Thoracic aorta endothelial cell (primary cell): ENCODE data around the gene FAM240A. TPM values are rescaled to one million over a fixed set of nuclear protein-coding genes. Genes with fewer than 3 reads are reported as not detected.

Experiments
- small RNA-seq: library from RNA; depleted of rRNA; stranded (forward); fragments of <200 nt; gene quantifications from one replicate; pipeline ENCODE3, GENCODE V24; 2012
- total RNA-seq: library from RNA; depleted of rRNA; stranded (reverse); fragments of >200 nt; gene quantifications from 2 replicates; pipeline ENCODE4 v1.2.3, GENCODE V29; 2012

FAM240A gene
- not detected in 2 replicates for total RNA-seq

DNA sequence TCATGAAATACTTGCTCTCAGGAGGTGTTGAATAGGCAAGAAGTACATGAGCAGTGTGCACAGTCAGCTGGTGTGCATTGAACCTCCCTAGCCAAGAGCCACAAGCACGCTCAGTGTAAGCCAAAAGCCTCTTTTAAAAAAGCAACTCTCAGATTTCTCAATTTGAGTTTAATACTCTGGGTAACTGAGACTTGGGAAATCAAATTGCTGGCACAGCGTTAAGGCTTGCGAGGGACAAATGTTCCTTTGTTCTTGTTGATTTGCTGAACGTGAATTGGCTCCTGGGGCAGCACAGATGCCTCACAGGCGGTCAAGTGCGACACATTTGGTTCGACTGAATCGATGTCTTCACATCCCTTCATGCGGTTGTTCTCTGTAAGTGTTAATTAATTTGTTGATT lies at the start of gene FAM240A:
TSS of gene FAM240A (plus strand) at position 202 of the 400 bp plus-strand sequence. CDS start at position 361, 159 bp downstream.

DNA sequence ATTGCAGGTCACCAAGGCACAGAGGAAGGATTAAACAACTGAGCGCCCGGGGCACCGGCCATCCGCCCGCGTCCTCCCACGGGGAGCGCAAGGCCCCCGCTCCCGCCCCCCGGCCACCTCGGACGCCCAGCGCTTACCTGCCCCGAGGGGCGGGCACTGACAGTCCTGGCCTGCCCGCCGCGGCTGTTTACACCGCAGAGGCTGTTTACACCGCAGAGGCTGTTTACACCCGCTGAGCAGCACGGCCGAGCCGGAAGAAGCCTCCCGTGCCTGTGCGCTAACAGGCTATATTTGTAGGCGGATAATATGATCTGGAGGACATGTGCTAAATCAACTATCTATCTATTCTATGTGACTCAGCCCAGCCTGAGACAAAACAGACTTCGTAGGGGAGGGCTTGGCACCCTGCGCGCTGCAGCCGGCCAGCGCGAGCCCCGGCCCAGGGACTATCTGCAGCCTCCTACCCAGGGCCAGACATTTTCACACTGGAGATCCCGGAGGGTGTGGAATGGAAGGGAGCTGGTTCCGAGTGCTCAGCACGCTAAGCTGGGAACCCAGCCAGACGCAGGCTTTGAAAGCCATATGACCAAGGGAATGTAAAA lies 46.2 kb upstream of the FAM240A start, which contains the start of gene LRRC2:
TSS of gene LRRC2 (minus strand) at position 263 of the 602 bp plus-strand sequence. CDS start 14,711 bp downstream, outside the sequence.

Small RNA genes within 50 kb of the gene (small RNA-seq; reads per million reads assigned to genes)
- not detected for gene RF00591

Other genes starting within 250 kb of the FAM240A start
- not detected in 2 replicates for gene CCR5, start 241.6 kb upstream of the FAM240A start, total RNA-seq
- 14.6 and 15.4 TPM in 2 replicates for gene CCRL2, start 205.3 kb upstream of the FAM240A start, total RNA-seq
- gene LTF, start 147.6 kb upstream of the FAM240A start, total RNA-seq, result 0.14 TPM in 1 of 2 replicates, not detected in the other
- gene RTP3, start 114.5 kb upstream of the FAM240A start, total RNA-seq, result not detected in 2 replicates
- gene LRRC2, start 46.2 kb upstream of the FAM240A start, total RNA-seq, result 0.13 and 0.14 TPM in 2 replicates
- 5.3 and 8.5 TPM in 2 replicates for gene ALS2CL, start 81.2 kb downstream of the FAM240A start, total RNA-seq
- gene TMIE, start 88.9 kb downstream of the FAM240A start, total RNA-seq, result 0.13 and 0.36 TPM in 2 replicates
- not detected in 2 replicates for gene PRSS50, start 105.3 kb downstream of the FAM240A start, total RNA-seq